GM03348 (cell line): ENCODE data around the gene GARIN3.
"Not testable (repeated sequence)": the region's sequence is repeated elsewhere in the genome, so short reads cannot be mapped to it uniquely, and the experiment has no call there.

Experiments
- DNase-seq: peaks from one replicate; pipeline ENCODE4 v3.0.0; 2012; ENCODE audit warnings: low spot score

Gene GARIN3

DNA sequence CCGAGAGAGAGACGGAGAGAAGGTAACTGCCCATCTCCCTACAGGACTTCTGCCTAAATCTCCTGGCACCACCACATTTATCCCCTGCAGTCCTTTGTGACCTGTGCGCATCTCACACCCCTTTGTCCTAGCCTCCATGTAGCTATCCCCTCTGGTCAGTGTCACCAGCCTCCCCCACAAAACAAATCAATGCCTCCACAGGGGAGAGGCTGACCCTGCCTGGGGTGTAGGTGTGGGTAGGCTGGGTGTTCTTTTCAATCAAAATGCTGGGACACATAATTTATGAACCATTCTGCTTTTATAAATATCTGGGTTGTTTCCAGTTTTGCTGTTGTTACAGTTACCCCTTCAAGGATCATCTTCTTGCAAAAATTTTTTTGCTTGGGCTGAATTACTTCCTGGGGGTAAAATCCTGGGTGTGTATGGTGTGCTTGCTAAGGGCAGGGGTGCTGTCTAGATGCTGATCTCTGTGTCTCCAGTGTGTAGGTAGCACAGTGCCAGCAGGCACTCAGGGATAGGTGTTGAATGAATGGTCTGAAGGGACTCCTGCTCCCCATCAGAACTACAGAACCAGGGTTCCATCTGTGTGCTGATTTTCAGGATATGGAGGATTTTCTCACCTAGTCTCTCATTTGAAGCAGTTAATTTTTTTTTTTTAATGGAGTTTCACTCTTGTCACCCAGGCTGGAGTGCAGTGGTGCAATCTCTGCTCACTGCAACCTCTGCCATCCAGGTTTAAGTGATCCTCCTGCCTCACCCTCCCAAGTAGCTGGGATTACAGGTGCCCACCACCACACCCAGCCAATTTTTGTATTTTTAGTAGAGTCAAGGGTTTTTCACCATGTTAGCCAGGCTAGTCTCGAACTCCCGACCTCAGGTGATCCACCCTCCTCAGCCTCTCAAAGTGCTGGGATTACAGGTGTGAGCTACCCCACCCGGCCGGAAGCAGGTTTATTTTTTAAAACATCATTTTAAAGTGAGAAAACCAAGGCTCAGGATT, at the start of gene GARIN3:
Gene GARIN3, minus strand, starts transcription at position 51 of the 1,000 bp plus-strand sequence. CDS start 96 bp downstream, outside the sequence.
- DNase-seq: no peak

DNA sequence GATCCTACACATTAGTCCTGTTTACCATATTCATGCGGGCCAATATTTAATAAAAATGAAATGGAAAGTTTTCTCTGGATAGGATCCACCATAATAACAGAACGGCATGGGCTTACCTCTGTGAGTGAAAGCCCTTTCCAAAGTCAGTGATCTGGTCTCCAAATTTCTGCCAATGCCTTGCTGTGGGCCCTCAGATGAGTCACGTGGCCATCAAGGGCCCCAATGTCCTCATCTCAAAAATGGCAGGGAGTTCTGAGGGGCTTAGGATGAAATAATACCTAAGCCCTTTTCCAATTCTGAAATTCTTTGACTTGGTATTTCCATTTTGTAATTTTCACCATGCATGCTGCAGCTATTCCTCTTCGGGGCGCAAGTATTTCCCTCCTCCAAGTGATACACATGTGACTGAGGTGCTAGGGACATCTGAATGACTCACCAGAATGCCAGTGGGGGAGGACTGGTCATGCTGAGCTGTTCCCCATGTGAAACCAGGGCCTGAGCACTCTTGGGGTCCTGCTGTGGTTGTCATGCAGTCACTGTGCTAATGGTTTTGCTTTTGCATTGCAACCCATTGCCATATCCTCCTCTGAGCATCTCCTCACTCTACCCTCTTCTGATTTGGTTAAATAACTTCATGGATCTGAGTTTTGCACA, 49.6 kb upstream of the GARIN3 start:
- no peak for DNase-seq

DNA sequence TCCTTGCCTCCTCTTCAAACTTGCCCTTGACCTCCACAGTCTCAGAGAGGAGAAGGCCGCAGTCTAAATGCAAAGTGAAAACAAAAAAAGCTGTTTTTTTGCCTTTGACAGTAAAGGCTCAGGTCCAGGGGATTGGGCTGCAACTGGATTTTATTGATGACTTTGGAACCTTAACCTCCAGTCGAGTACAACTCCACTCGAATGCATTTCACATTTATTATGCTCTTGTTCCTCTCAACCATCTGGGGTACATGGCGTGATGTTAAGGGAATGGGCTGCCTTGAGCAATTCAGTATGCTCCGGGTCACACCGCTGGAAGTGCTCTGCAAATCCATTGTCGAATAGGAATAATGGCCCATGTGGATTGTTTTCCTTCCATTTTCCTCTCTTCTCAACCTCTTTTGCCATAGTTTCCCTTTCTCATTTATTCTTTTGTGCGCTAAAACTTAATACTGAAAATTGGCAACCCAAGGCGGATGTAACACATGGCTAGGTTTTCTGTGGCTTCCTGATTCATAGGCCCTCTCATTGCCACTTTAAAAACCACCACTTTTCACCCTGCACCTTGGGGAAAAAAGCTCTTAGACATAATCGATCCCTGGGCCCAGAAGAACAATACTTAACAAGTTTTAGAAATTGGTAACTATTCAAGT, 48.9 kb upstream of the GARIN3 start:
- DNase-seq: no peak

DNA sequence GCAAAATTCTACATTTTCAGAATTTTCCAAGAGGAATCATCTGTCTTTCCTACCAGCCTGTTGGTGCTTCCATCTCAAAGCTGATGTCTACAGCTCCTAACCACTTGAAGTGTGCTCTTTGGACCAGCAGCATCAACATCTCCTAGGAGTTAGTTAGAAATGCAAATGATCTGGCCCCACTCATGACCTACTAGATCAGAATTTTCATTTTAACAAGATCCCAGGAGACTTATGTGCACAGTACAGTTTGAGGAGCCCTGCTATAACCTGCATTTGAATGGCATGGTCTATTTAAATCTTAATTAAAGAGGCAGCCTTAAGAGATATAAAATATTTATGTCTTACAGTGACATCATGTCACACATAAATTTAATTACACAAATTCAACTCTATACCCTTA, 48.4 kb upstream of the GARIN3 start:
- no peak for DNase-seq

DNA sequence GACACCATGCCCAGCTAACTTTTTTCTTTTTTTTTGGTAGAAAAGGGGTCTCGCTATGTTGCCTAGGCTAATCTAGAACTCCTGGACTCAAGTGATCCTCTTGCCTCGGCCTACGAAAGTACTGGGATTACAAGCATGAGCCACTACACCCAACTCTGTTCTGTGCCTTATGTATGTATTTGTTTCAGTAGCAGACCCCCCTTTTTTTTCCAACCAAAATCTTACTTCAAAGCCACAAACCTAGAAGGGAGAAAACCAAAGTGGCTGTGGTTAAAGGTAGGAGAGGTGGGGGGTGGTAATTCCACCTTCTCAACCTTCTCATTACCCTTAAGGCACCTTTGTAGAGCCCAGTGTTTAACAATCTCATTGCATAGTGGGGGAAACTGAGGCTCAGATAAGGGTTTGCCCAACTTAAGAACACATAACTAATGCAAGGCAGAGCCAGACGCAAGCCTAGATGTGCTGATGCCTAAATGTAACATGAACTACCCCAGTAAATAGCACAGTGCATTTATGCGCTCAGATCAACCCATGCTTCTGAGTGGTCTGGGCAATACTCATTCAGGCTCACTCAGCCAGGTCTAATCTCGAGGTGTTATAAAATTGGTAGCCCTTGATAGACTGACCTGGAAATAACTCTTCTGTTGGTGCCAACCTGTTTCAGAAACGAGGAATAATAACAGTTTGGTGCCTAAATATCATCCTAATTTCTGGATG, 47.6 kb upstream of the GARIN3 start:
- DNase-seq: no peak

GRCh38 chr5:157212307-157212706, 46.2 kb upstream of the GARIN3 start:
- no peak for DNase-seq

DNA sequence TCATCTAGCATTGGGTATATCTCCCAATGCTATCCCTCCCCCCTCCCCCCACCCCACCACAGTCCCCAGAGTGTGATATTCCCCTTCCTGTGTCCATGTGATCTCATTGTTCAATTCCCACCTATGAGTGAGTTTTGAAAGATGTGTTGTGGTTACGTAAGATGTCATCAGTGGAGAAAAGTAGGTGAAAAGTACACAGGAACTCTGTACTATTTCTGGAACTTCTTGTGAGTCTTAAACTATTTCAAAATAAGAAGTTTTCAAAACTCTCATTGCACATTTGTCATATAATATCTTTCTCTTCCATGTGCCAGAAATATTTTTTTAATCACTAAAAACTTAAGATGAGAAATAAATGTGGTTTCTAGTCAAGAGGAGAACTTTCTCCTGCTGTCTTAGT, 44.6 kb upstream of the GARIN3 start:
- not testable (repeated sequence) for DNase-seq

DNA sequence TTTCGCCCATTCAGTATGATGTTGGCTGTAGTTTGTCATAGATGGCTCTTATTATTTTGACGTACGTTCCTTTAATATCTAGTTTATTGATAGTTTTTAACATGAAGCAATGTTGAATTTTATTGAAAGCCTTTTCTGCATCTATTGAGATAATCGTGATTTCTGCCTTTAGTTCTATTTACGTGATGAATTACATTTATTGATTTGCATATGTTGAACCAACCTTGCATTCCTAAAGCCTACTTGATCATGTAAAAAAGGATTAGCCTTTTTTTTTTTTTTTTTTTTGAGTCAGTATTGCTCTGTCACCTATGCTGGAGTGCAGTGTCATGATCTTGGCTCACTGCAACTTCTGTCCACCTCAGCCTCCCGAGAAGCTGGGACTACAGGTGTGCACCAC, 39.6 kb upstream of the GARIN3 start:
- DNase-seq: no peak

- DNase-seq: no peak
These were observed 38.7 kb upstream of the GARIN3 start for GRCh38 chr5:157204765-157205164.

DNA sequence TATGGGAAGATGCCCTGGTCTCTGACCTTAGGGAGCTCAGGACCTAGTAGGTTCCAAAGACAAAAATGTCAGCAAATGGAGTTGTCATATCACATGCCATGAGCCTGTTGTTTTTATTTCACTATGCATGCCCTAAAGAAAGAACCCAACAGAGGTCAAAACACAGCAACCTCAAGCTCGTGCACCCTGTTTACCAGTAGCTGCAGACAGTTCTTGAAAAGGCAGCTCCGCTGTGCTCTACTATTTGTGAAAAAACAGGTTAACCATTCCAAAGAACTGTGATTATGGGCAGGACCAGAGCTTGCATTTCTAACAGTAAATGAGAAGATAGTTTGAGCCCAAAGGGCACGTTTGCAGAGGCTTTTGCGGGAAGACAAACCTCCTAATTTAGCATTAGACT, 37.4 kb upstream of the GARIN3 start:
- DNase-seq: no peak

DNA sequence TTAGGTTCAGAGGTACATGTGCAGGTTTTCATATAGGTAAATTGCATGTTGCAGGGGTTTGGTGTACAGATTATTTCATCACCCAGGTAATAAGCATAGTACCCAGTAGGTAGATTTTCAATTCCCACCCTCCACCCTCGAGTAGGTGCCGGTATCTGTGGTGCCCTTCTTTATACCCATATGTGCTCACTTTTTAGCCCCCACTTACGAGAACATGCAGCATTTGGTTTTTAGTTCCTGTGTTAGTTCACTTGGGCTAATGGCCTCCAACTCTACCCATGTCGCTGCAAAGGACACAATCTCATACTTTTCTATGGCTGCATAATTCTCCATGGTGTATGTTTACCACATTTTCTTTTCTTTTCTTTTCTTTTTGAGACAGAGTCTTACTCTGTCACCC, 35.8 kb upstream of the GARIN3 start:
- no peak for DNase-seq

GRCh38 chr5:157198277-157198986, 32.4 kb upstream of the GARIN3 start:
- no peak for DNase-seq

- no peak for DNase-seq
These were observed 31.0 kb upstream of the GARIN3 start for GRCh38 chr5:157197086-157197485.

- DNase-seq: no peak
These were observed 30.0 kb upstream of the GARIN3 start for GRCh38 chr5:157196045-157196444.

- no peak for DNase-seq
These were observed 27.8 kb upstream of the GARIN3 start for GRCh38 chr5:157193699-157194424.

GRCh38 chr5:157189223-157189622, 23.2 kb upstream of the GARIN3 start:
- no peak for DNase-seq

DNA sequence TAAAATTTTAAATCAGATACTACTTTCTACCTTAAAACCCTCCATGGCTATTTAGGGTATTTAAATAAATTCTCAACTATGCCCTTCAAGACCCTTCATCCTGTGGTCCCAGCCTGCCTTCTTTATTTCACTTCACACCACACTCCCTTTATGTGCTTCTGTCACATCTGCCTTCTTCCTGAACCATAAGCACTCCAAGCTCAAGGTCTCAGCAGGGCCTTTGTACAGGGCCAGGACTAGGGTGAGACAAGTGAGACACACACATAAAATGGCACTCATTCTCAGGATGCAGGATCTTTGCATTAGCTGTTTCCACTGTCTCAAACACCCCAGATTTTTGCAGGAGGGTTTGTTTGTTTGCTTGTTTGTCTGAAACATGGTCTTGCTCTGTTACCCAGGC, 22.2 kb upstream of the GARIN3 start:
- DNase-seq: no peak

- DNase-seq: no peak
These were observed 21.1 kb upstream of the GARIN3 start for GRCh38 chr5:157187046-157187754.

DNA sequence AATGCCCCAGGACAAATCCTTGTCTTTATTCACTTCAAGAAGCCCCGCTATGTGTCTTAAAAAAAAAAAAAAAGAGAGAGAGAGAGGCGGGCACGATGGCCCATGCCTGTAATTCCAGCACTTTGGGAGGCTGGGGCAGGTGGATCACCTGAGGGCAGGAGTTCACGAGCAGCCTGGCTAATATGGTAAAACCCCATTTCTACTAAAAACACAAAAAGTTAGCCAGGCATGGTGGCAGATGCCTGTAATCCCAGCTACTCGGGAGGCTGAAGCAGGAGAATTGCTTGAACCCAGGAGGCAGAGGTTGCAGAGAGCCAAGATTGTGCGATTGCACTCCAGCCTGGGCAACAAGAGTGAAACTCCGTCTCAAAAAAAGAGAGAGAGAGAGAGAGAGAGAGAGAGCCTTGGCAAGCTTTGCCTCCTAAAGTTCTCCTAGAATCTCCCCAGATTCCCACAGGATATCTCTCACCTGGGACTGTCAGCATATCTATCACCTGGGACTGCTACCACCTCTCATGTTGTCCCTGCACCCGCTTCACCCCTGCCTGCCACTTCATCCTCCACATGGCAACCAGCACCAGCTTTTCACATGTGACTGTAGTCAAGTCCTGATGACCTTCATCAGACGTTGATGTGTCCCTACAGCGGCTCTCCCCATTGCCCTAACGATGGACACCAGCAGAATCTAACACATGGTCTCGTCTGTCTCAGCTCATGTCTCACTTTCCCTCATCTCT, 20.4 kb upstream of the GARIN3 start:
- DNase-seq: no peak
